ENCODE results near the gene UBE2H.

DNA sequence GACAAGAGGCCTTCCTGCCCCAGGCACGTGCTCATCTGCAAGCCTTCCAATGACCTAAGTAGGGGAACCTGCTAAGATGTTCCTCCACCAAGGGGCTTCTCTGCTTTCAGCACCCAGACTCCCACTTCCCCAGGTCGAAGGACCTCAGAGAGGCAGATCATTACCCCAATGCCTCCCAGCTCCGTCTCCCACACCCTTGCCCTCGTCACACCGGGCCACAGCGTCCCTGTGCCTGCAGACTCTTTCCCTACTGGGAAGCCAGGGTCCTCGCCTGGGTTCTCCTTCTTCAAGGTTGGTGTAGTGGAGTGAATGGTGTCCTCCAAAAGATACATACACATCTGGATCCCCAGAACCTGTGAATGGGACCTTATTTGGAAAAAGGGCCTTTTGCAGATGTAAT is 151.9 kb downstream of the UBE2H start:
- no peak for TF ChIP-seq EZH2phosphoT487 (IDR thresholded peaks at IDR 0.05; ENCODE audit: borderline replicate concordance)
- TF ChIP-seq, protein P1, sequence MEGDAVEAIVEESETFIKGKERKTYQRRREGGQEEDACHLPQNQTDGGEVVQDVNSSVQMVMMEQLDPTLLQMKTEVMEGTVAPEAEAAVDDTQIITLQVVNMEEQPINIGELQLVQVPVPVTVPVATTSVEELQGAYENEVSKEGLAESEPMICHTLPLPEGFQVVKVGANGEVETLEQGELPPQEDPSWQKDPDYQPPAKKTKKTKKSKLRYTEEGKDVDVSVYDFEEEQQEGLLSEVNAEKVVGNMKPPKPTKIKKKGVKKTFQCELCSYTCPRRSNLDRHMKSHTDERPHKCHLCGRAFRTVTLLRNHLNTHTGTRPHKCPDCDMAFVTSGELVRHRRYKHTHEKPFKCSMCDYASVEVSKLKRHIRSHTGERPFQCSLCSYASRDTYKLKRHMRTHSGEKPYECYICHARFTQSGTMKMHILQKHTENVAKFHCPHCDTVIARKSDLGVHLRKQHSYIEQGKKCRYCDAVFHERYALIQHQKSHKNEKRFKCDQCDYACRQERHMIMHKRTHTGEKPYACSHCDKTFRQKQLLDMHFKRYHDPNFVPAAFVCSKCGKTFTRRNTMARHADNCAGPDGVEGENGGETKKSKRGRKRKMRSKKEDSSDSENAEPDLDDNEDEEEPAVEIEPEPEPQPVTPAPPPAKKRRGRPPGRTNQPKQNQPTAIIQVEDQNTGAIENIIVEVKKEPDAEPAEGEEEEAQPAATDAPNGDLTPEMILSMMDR (conservative IDR thresholded peaks at IDR 0.05; ENCODE audit: low read length), result no peak

Measured in Loucy (cell line).